Neural progenitor cell (in vitro differentiated cells): ENCODE results near the gene CSRP3. TPM values are rescaled to one million over a fixed set of nuclear protein-coding genes. Genes with fewer than 3 reads are reported as not detected.

Experiments
- DNase-seq: peaks from one replicate; pipeline ENCODE4 v3.0.0-alpha.2; 2016; ENCODE audit warnings: low spot score
- H2AFZ ChIP-seq: fragments of 200-600 bp; sonication (generic); replicated peaks from 2 replicates; pipeline ENCODE4 v1.6.1; 2016; ENCODE audit warnings: antibody characterized with exemption
- H3F3A ChIP-seq: fragments of 200-600 bp; sonication (generic); 2 replicates; pipeline ENCODE4 v1.6.1; 2016; ENCODE audit warnings: antibody characterized with exemption, low read depth
- H3K27ac ChIP-seq: fragments of 200-600 bp; sonication (generic); 2 replicates; pipeline ENCODE4 v1.5.1; 2016; ENCODE audit warnings: mild to moderate bottlenecking
- H3K27me3 ChIP-seq: fragments of 200-600 bp; sonication (generic); 2 replicates; pipeline ENCODE4 v1.6.1; 2016; ENCODE audit warnings: mild to moderate bottlenecking, moderate library complexity
- H3K36me3 ChIP-seq: fragments of 200-600 bp; sonication (generic); 2 replicates; pipeline ENCODE4 v1.5.1; 2016
- H3K4me1 ChIP-seq: fragments of 200-600 bp; sonication (generic); 2 replicates; pipeline ENCODE4 v1.6.1; 2016; ENCODE audit warnings: mixed run types
- H3K4me2 ChIP-seq: fragments of 200-600 bp; sonication (generic); 2 replicates; pipeline ENCODE4 v1.6.1; 2016
- H3K4me3 ChIP-seq: fragments of 200-600 bp; sonication (generic); 2 replicates; pipeline ENCODE4 v1.5.1; 2016
- H3K79me2 ChIP-seq: fragments of 200-600 bp; sonication (generic); 2 replicates; pipeline ENCODE4 v1.6.1; 2016; ENCODE audit warnings: low read depth
- H3K9ac ChIP-seq: fragments of 200-600 bp; sonication (generic); 2 replicates; pipeline ENCODE4 v1.6.1; 2016
- H3K9me3 ChIP-seq: fragments of 200-600 bp; sonication (generic); 2 replicates; pipeline ENCODE4 v1.5.1; 2016; ENCODE audit warnings: low read depth
- H4K20me1 ChIP-seq: fragments of 200-600 bp; sonication (generic); 2 replicates; pipeline ENCODE4 v1.6.1; 2016; ENCODE audit warnings: low read depth
- H3K27ac Mint-ChIP-seq: 3 replicates; pipeline ENCODE4 v1.8.0; 2021; ENCODE audit warnings: mixed read lengths
- H3K27me3 Mint-ChIP-seq: 2 replicates; pipeline ENCODE4 v1.8.0; 2022; ENCODE audit warnings: low read depth, mild to moderate bottlenecking, inconsistent platforms, moderate library complexity, mixed read lengths; ENCODE audit not compliant: insufficient read depth
- H3K36me3 Mint-ChIP-seq: 3 replicates; pipeline ENCODE4 v1.8.0; 2021; ENCODE audit warnings: mixed read lengths
- H3K4me1 Mint-ChIP-seq: 3 replicates; pipeline ENCODE4 v1.8.0; 2021; ENCODE audit warnings: mixed read lengths
- H3K4me3 Mint-ChIP-seq: 3 replicates; pipeline ENCODE4 v1.8.0; 2021; ENCODE audit warnings: mild to moderate bottlenecking, moderate library complexity, mixed read lengths
- H3K9me3 Mint-ChIP-seq: 3 replicates; pipeline ENCODE4 v1.8.0; 2020; ENCODE audit warnings: mixed read lengths
- CTCF ChIP-seq: fragments of 200-600 bp; sonication (generic); IDR thresholded peaks from 2 replicates; pipeline ENCODE4 v1.5.1; 2017; ENCODE audit warnings: antibody characterized with exemption, mild to moderate bottlenecking
- EZH2 ChIP-seq: fragments of 200-600 bp; sonication (generic); IDR thresholded peaks from 2 replicates; pipeline ENCODE4 v1.6.1; 2017; ENCODE audit warnings: antibody characterized with exemption, mild to moderate bottlenecking, moderate library complexity
- EZH2phosphoT487 ChIP-seq: fragments of 200-600 bp; sonication (generic); IDR thresholded peaks from 2 replicates; pipeline ENCODE4 v1.6.1; 2017; ENCODE audit warnings: antibody characterized with exemption
- total RNA-seq: library from RNA; depleted of rRNA; stranded (reverse); fragments of >200 nt; gene quantifications from 2 replicates; pipeline ENCODE4 v1.2.3, GENCODE V29; 2015; ENCODE audit warnings: low replicate concordance

The CSRP3 gene
- total RNA-seq, 1 donor from 2014 or later = not detected

GRCh38 chr11:19216021-19216420, 14.2 kb upstream of the CSRP3 start:
- Histone ChIP-seq H3K9me3 (no peaks in the 10 kb centered on the region), H3K27ac (no peak overlapping the region), H3K36me3 (no peaks in the 10 kb centered on the region), H2AFZ (no peak overlapping the region), H3K4me1 (peaks cover 3% of the 10 kb centered on the region), H3F3A (no peaks in the 10 kb centered on the region), H3K4me3 (no peak overlapping the region), H3K4me2 (no peak overlapping the region), H3K27me3 (no peaks in the 10 kb centered on the region), H3K79me2 (no peaks in the 10 kb centered on the region), H3K9ac (no peak overlapping the region), H4K20me1 (no peaks in the 10 kb centered on the region)
- Mint-ChIP-seq H3K4me3 (no peak overlapping the region), H3K27ac (no peak overlapping the region), H3K36me3 (no peaks in the 10 kb centered on the region), H3K27me3 (peaks cover 2% of the 10 kb centered on the region), H3K9me3 (no peaks in the 10 kb centered on the region), H3K4me1 (no peaks in the 10 kb centered on the region)
- no peak for TF ChIP-seq EZH2phosphoT487
- TF ChIP-seq CTCF = no peak
- TF ChIP-seq EZH2 = no peak
- no peak for DNase-seq

- no peaks in the 10 kb centered on the region for H3K9me3 Mint-ChIP-seq
- peaks cover 11% of the 10 kb centered on the region for H3K4me1 Mint-ChIP-seq
- H3K27me3 Mint-ChIP-seq = peaks cover 4% of the 10 kb centered on the region
- Histone ChIP-seq H3K9me3 (no peaks in the 10 kb centered on the region), H3F3A (no peaks in the 10 kb centered on the region), H3K27ac (no peak overlapping the region), H2AFZ (no peak overlapping the region), H3K27me3 (no peaks in the 10 kb centered on the region), H3K79me2 (no peaks in the 10 kb centered on the region), H3K9ac (no peak overlapping the region), H3K4me1 (peaks cover 13% of the 10 kb centered on the region), H3K36me3 (no peaks in the 10 kb centered on the region), H4K20me1 (no peaks in the 10 kb centered on the region), H3K4me2 (no peak overlapping the region), H3K4me3 (no peak overlapping the region)
- DNase-seq = no peak
- no peaks in the 10 kb centered on the region for H3K36me3 Mint-ChIP-seq
- TF ChIP-seq CTCF (no peak), EZH2 (no peak), EZH2phosphoT487 (no peak)
- no peak overlapping the region for H3K27ac Mint-ChIP-seq
- no peak overlapping the region for H3K4me3 Mint-ChIP-seq
Measured at GRCh38 chr11:19209617-19210370, 8.0 kb upstream of the CSRP3 start.

GRCh38 chr11:19208959-19209546, 7.3 kb upstream of the CSRP3 start:
- Histone ChIP-seq H3K4me1 (peaks cover 13% of the 10 kb centered on the region), H2AFZ (no peak overlapping the region), H3K36me3 (no peaks in the 10 kb centered on the region), H3K27me3 (no peaks in the 10 kb centered on the region), H3F3A (no peaks in the 10 kb centered on the region), H3K9ac (no peak overlapping the region), H3K4me2 (no peak overlapping the region), H3K79me2 (no peaks in the 10 kb centered on the region), H3K4me3 (no peak overlapping the region), H4K20me1 (no peaks in the 10 kb centered on the region), H3K9me3 (no peaks in the 10 kb centered on the region), H3K27ac (no peak overlapping the region)
- no peak for DNase-seq
- Mint-ChIP-seq H3K27ac (no peak overlapping the region), H3K4me3 (no peak overlapping the region), H3K4me1 (peaks cover 11% of the 10 kb centered on the region), H3K36me3 (no peaks in the 10 kb centered on the region), H3K27me3 (peaks cover 4% of the 10 kb centered on the region), H3K9me3 (no peaks in the 10 kb centered on the region)
- TF ChIP-seq EZH2phosphoT487 (no peak), EZH2 (no peak), CTCF (no peak)
